ENCODE measurements around the gene MACROD2. TPM values are rescaled to one million over a fixed set of nuclear protein-coding genes. Genes with fewer than 3 reads are reported as not detected.

The MACROD2 gene
- polyA plus RNA-seq, 1 donor: 3.9 TPM

GRCh38 chr20:14764511-14765369 lies 769.4 kb downstream of the MACROD2 start:
- no peak for DNase-seq

- DNase-seq: no peak
Observed at GRCh38 chr20:14765370-14765701, 770.0 kb downstream of the MACROD2 start.

- no peak for DNase-seq
Observed at GRCh38 chr20:14773486-14773885, 778.2 kb downstream of the MACROD2 start.

- no peak for DNase-seq
Observed at GRCh38 chr20:14775778-14776177, 780.5 kb downstream of the MACROD2 start.

- DNase-seq: no peak
Observed at GRCh38 chr20:14777591-14777990, 782.3 kb downstream of the MACROD2 start.

DNA sequence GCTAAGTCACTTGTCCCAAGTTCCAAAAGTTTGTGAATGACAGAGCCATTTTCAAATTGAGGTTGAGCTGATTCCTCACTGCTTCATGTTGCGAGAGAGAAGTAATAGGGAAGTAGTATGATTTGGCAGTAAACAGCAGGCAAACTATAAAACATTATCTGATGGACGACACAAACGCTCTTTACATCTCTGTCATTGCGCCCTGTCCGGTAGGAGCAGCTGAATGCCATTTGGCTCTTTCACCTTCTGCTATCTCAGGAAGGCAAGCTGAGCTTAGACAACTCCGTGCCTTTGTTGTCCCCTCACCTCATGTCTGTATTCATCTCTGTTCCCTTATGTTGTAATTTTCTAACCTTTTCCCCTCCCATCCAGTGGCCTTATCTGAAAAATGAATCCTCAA lies 782.8 kb downstream of the MACROD2 start:
- no peak for DNase-seq

DNA sequence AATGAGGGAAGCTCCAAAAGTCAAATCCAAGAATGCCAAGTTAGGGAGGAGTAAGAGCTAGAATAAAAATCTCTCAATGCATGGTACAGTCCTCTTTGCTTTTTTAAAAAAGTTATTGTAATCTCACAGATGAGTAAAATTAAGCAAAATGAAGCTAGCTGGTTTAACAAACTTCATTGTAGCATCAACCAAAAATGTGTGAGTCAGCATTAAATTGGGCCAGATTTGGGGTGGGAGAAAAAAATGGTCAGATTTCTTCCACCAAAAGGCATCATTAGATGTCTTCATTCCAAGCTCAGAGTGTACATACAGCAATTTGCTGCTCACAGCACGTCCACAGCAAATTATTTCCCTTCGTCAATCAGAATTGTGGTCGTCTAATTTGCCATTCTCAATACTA lies 783.6 kb downstream of the MACROD2 start:
- no peak for DNase-seq

- DNase-seq: no peak
Observed at GRCh38 chr20:14780508-14780907, 785.2 kb downstream of the MACROD2 start.

- DNase-seq: no peak
Observed at GRCh38 chr20:14782731-14783130, 787.4 kb downstream of the MACROD2 start.

- DNase-seq: no peak
Observed at GRCh38 chr20:14783766-14784165, 788.5 kb downstream of the MACROD2 start.

GRCh38 chr20:14785065-14785743 lies 789.9 kb downstream of the MACROD2 start:
- no peak for DNase-seq

DNA sequence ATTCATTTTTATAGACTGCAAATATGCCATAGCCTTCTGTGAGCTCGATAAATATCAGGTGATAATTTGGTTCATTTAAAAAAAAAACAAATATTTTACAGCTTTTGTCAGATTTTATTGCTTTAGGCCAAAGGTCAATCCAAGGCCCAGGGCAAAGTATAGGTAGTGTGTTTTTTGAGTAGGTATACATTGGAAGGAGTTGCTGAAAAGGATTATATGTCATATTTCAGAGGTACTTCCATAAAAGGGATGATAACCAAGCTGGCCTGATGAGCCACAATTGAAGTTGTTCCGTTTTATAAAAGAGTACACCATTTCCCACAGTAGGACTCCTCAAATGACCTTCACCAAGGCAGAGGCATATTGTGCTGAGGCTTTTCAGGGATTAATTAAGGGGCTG lies 794.9 kb downstream of the MACROD2 start:
- DNase-seq: no peak

- no peak for DNase-seq
Observed at GRCh38 chr20:14790771-14791620, 795.7 kb downstream of the MACROD2 start.

DNA sequence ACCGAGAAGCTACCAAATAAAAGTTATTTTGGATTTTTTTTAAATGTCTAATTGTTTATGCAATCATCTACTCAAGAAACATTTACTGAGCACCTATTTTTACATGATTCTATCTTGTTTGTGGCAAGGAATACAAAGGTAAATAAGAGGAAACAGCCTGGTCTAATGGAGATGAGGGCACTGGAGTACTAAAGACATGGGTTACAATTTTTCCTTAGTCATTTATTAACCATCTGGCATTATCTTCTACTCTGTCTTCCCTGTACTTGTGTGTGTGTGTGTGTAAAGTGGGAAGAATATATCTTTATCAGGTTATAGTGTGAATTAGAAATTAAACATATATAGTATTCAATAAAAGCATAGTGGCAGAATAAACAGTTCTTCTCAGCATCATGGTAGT lies 797.6 kb downstream of the MACROD2 start:
- DNase-seq: no peak

GRCh38 chr20:14799545-14800216 lies 804.4 kb downstream of the MACROD2 start:
- DNase-seq: no peak

GRCh38 chr20:14800707-14801425 lies 805.5 kb downstream of the MACROD2 start:
- no peak for DNase-seq

DNA sequence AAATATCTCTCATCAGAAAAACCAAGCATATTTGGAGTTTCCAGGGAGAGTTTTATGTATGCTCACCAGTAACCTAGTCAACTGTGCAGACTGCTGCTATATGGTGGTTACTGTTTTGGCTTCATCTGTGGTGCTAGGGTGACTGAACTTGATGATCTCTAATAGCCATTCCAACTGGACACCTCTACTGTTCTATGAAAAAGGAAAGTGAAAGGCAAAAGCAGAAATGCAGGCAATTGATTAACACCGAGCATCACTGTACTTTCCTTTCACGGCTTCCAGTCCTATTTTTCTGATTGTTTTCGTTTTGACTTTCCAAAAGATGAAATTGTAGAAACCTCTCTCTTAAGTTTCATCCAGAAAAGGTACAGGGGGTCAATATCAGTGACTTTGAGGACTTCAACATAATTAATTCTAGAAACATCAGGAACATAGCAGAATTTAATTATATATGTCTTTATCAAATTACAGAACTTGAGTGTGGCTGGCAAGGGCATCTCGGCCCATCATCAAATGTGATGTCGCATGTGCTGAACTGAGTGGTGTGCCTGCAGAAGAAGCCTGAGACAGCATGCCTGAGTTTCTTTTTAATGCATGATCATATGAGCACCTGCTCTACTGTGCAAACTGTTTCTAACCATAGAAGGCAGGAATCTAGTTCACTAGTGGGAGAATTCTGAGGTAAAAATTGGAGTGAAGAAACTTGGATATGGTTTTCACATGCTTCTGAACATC lies 806.4 kb downstream of the MACROD2 start:
- no peak for DNase-seq

- no peak for DNase-seq
Observed at GRCh38 chr20:14807224-14807623, 811.9 kb downstream of the MACROD2 start.

GRCh38 chr20:14815340-14815739 lies 820.0 kb downstream of the MACROD2 start:
- no peak for DNase-seq

GRCh38 chr20:14816471-14816870 lies 821.2 kb downstream of the MACROD2 start:
- DNase-seq: no peak

DNA sequence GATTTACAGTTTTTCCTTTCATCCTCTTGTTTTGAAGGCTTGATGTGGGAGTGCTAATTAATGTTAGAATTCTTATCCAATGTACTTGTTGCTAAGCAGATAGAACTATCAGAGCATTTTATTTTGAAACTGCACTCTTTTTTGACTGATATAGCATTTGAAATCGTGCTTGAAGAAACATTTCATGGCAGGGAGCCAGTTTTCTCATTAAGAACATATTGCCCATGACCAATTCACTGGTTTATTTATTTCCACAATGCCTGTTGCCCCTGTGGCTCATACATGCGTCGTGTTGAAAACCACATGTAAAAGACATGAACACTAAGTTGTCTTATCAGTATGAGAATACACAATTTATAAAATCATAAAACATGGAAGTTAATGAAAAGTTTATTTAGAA lies 821.8 kb downstream of the MACROD2 start:
- DNase-seq: no peak
